ENCODE measurements around the gene CRYZL1.

Gene CRYZL1

DNA sequence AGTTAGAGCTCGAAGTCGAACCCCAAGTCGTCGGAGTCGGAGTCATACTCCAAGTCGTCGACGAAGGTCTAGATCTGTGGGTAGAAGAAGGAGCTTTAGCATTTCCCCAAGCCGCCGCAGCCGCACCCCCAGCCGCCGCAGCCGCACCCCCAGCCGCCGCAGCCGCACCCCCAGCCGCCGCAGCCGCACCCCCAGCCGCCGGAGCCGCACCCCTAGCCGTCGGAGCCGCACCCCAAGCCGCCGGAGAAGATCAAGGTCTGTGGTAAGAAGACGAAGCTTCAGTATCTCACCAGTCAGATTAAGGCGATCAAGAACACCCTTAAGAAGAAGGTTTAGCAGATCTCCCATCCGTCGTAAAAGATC is 86.6 kb downstream of the CRYZL1 start:
- H3K4me3 ChIP-seq (ENCODE audit: low read depth, low read length): no peak overlapping the region
- DNase-seq (ENCODE audit: low read depth): no peak
- TF ChIP-seq, protein P1, sequence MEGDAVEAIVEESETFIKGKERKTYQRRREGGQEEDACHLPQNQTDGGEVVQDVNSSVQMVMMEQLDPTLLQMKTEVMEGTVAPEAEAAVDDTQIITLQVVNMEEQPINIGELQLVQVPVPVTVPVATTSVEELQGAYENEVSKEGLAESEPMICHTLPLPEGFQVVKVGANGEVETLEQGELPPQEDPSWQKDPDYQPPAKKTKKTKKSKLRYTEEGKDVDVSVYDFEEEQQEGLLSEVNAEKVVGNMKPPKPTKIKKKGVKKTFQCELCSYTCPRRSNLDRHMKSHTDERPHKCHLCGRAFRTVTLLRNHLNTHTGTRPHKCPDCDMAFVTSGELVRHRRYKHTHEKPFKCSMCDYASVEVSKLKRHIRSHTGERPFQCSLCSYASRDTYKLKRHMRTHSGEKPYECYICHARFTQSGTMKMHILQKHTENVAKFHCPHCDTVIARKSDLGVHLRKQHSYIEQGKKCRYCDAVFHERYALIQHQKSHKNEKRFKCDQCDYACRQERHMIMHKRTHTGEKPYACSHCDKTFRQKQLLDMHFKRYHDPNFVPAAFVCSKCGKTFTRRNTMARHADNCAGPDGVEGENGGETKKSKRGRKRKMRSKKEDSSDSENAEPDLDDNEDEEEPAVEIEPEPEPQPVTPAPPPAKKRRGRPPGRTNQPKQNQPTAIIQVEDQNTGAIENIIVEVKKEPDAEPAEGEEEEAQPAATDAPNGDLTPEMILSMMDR (IDR thresholded peaks at IDR 0.05; ENCODE audit: low read depth, low read length, missing control alignments): no peak

DNA sequence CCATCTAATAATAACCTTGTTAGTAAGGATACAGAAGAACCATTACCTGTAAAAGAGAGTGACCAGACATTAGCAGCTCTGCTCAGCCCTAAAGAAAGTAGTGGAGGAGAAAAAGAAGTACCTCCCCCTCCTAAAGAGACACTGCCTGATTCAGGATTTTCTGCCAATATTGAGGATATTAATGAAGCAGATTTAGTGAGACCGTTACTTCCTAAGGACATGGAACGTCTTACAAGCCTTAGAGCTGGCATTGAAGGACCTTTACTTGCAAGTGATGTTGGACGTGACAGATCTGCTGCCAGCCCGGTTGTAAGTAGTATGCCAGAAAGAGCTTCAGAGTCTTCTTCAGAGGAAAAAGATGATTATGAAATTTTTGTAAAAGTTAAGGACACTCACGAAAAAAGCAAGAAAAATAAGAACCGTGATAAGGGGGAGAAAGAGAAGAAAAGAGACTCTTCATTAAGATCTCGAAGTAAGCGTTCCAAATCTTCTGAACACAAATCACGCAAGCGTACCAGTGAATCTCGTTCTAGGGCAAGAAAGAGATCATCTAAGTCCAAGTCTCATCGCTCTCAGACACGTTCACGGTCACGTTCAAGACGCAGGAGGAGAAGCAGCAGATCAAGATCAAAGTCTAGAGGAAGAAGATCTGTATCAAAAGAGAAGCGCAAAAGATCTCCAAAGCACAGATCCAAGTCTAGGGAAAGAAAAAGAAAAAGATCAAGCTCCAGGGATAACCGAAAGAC is 87.1 kb downstream of the CRYZL1 start:
- no peak overlapping the region for H3K4me3 ChIP-seq (ENCODE audit: low read depth, low read length)
- TF ChIP-seq, protein P1 (IDR thresholded peaks at IDR 0.05; ENCODE audit: low read depth, low read length, missing control alignments): no peak
- no peak for DNase-seq (ENCODE audit: low read depth)

DNA sequence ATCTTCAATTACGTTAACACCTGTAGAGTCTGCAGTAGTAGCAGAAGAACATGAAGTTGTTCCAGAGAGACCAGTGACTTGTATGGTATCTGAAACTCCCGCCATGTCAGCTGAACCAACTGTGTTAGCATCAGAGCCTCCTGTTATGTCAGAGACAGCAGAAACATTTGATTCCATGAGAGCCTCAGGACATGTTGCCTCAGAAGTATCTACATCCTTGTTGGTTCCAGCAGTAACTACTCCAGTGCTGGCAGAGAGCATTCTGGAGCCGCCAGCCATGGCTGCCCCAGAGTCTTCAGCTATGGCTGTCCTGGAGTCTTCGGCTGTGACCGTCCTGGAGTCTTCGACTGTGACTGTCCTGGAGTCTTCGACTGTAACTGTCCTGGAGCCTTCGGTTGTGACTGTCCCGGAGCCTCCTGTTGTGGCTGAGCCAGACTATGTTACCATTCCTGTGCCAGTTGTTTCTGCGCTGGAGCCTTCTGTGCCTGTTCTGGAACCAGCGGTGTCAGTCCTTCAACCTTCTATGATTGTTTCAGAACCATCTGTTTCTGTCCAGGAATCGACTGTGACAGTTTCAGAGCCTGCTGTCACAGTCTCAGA is 88.4 kb downstream of the CRYZL1 start:
- TF ChIP-seq, protein P1 (IDR thresholded peaks at IDR 0.05; ENCODE audit: low read depth, low read length, missing control alignments): no peak

DNA sequence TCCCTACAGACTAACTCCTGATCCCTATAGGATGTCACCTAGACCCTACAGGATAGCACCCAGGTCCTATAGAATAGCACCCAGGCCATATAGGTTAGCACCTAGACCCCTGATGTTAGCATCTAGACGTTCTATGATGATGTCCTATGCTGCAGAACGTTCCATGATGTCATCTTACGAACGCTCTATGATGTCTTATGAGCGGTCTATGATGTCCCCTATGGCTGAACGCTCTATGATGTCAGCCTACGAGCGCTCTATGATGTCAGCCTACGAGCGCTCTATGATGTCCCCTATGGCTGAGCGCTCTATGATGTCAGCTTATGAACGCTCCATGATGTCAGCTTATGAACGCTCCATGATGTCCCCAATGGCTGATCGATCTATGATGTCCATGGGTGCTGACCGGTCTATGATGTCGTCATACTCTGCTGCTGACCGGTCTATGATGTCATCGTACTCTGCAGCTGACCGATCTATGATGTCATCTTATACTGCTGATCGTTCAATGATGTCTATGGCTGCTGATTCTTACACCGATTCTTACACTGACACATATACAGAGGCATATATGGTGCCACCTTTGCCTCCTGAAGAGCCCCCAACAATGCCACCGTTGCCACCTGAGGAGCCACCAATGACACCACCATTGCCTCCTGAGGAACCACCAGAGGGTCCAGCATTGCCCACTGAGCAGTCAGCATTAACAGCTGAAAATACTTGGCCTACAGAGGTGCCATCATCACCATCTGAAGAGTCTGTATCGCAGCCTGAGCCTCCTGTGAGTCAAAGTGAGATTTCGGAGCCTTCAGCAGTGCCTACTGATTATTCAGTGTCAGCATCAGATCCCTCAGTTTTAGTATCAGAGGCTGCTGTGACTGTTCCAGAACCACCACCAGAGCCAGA is 89.2 kb downstream of the CRYZL1 start:
- TF ChIP-seq, protein P1 (IDR thresholded peaks at IDR 0.05; ENCODE audit: low read depth, low read length, missing control alignments): no peak
- H3K4me3 ChIP-seq (ENCODE audit: low read depth, low read length): no peak overlapping the region
- no peak for DNase-seq (ENCODE audit: low read depth)

More for the DNA sequence above, 88.4 kb downstream of the CRYZL1 start:
- no peak for DNase-seq (ENCODE audit: low read depth)
- no peak overlapping the region for H3K4me3 ChIP-seq (ENCODE audit: low read depth, low read length)

DNA sequence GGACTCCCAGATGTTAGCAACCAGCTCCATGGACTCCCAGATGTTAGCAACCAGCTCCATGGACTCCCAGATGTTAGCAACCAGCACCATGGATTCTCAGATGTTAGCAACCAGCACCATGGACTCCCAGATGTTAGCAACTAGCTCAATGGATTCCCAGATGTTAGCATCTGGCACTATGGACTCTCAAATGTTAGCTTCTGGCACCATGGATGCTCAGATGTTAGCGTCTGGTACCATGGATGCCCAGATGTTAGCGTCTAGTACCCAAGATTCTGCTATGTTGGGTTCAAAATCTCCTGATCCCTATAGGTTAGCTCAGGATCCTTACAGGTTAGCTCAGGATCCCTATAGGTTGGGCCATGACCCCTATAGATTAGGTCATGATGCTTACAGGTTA is 89.9 kb downstream of the CRYZL1 start:
- no peak for DNase-seq (ENCODE audit: low read depth)
- TF ChIP-seq, protein P1 (IDR thresholded peaks at IDR 0.05; ENCODE audit: low read depth, low read length, missing control alignments): no peak

DNA sequence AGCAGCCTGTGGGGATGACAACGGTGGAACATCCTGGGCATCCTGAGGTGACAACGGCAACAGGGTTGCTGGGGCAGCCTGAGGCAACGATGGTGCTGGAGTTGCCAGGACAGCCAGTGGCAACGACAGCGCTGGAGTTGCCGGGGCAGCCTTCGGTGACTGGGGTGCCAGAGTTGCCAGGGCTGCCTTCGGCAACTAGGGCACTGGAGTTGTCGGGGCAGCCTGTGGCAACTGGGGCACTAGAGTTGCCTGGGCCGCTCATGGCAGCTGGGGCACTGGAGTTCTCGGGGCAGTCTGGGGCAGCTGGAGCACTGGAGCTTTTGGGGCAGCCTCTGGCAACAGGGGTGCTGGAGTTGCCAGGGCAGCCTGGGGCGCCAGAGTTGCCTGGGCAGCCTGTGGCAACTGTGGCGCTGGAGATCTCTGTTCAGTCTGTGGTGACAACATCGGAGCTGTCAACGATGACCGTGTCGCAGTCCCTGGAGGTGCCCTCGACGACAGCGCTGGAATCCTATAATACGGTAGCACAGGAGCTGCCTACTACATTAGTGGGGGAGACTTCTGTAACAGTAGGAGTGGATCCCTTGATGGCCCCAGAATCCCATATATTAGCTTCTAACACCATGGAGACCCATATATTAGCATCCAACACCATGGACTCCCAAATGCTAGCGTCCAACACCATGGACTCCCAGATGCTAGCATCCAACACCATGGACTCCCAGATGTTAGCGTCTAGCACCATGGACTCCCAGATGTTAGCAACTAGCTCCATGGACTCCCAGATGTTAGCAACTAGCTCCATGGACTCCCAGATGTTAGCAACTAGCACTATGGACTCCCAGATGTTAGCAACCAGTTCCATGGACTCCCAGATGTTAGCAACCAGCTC is 90.5 kb downstream of the CRYZL1 start:
- H3K4me3 ChIP-seq (ENCODE audit: low read depth, low read length): no peak overlapping the region
- TF ChIP-seq, protein P1 (IDR thresholded peaks at IDR 0.05; ENCODE audit: low read depth, low read length, missing control alignments): no peak
- no peak for DNase-seq (ENCODE audit: low read depth)

More for the DNA sequence above, 89.9 kb downstream of the CRYZL1 start:
- H3K4me3 ChIP-seq (ENCODE audit: low read depth, low read length): no peak overlapping the region

All from GM12864 (cell line).